MM.1S (cell line): Measurements from ENCODE around the gene ACOX3.

ENCODE experiments used
- CTCF ChIP-seq: fragments of 300-600 bp; sonication (generic); IDR thresholded peaks from 2 replicates; pipeline ENCODE4 v1.5.1; 2016; ENCODE audit warnings: antibody characterized with exemption, low read length, mixed read lengths
- EZH2 ChIP-seq: fragments of 300-600 bp; sonication (generic); optimal IDR thresholded peaks from 2 replicates; pipeline ENCODE3; 2017; ENCODE audit warnings: low read depth, mild to moderate bottlenecking, antibody characterized with exemption, low read length, mixed read lengths

GRCh38 chr4:8348071-8348470 lies 92.5 kb downstream of the ACOX3 start:
- TF ChIP-seq EZH2 (no peak), CTCF (no peak)
